ENCODE measurements around the gene EXOC3. TPM values are rescaled to one million over a fixed set of nuclear protein-coding genes. Genes with fewer than 3 reads are reported as not detected.

Gene EXOC3
- total and polyA plus RNA-seq, 4 donors: 34.8 to 61.0 (median 51.9) TPM

- no peak overlapping the region for H3K27ac ChIP-seq (ENCODE audit: low read depth in 1 of 2, low read length in 1 of 2)
- no peak for TF ChIP-seq CTCF (IDR thresholded peaks at IDR 0.05; ENCODE audit: control extremely low read depth, extremely low read depth)
- ATAC-seq (ENCODE audit: insufficient read depth, low FRiP score) (no peak), DNase-seq (no peak)
- H3K9ac ChIP-seq (ENCODE audit: insufficient read depth in 1 of 2, low read length in 2 of 2): no peak overlapping the region
- peaks cover 0 to 12% (median 5%) of the 10 kb centered on the region in 3 donors for H3K27me3 ChIP-seq (ENCODE audit: control insufficient read depth in 3 of 3, insufficient read depth in 3 of 3, low read length in 2 of 3)
- peaks cover 0 to 3% (median 0%) of the 10 kb centered on the region in 5 donors for H3K4me1 ChIP-seq (ENCODE audit: control insufficient read depth in 5 of 5, insufficient read depth in 5 of 5, low read length in 5 of 5)
- 55 to 57% methylated on average over 31 of the region's 31 CpGs for WGBS, 2 donors
- H3K4me3 ChIP-seq: no peak overlapping the region
- no peaks in the 10 kb centered on the region for H3K36me3 ChIP-seq (ENCODE audit: control insufficient read depth in 4 of 4, insufficient read depth in 4 of 4, low read length in 4 of 4)
- H3K9me3 ChIP-seq (ENCODE audit: control insufficient read depth in 4 of 4, insufficient read depth in 3 of 4, low read length in 3 of 4): peaks cover 0 to 4% (median 0%) of the 10 kb centered on the region in 4 donors
Observed at GRCh38 chr5:513216-514100, 70.5 kb downstream of the EXOC3 start.

- H3K27ac ChIP-seq (ENCODE audit: low read depth in 1 of 2, low read length in 1 of 2): no peak overlapping the region
- no peak overlapping the region for H3K4me3 ChIP-seq
- WGBS, 2 donors: 72 to 74% methylated on average over 12 of the region's 12 CpGs
- no peak for ATAC-seq (ENCODE audit: insufficient read depth, low FRiP score)
- no peak for TF ChIP-seq CTCF (IDR thresholded peaks at IDR 0.05; ENCODE audit: control extremely low read depth, extremely low read depth)
- no peak overlapping the region for H3K9ac ChIP-seq (ENCODE audit: insufficient read depth in 1 of 2, low read length in 2 of 2)
- H3K27me3 ChIP-seq (ENCODE audit: control insufficient read depth in 3 of 3, insufficient read depth in 3 of 3, low read length in 2 of 3): peaks cover 0 to 12% (median 5%) of the 10 kb centered on the region in 3 donors
- H3K36me3 ChIP-seq (ENCODE audit: control insufficient read depth in 4 of 4, insufficient read depth in 4 of 4, low read length in 4 of 4): no peaks in the 10 kb centered on the region
- no peak for DNase-seq
- peaks cover 0 to 4% (median 0%) of the 10 kb centered on the region in 4 donors for H3K9me3 ChIP-seq (ENCODE audit: control insufficient read depth in 4 of 4, insufficient read depth in 3 of 4, low read length in 3 of 4)
- peaks cover 0 to 3% (median 0%) of the 10 kb centered on the region in 5 donors for H3K4me1 ChIP-seq (ENCODE audit: control insufficient read depth in 5 of 5, insufficient read depth in 5 of 5, low read length in 5 of 5)
Observed at GRCh38 chr5:514101-514485, 71.1 kb downstream of the EXOC3 start.

- peaks cover 0 to 4% (median 0%) of the 10 kb centered on the region in 4 donors for H3K9me3 ChIP-seq (ENCODE audit: control insufficient read depth in 4 of 4, insufficient read depth in 3 of 4, low read length in 3 of 4)
- ATAC-seq (ENCODE audit: insufficient read depth, low FRiP score) (no peak), DNase-seq (no peak)
- no peak overlapping the region for H3K27ac ChIP-seq (ENCODE audit: low read depth in 1 of 2, low read length in 1 of 2)
- no peak overlapping the region for H3K4me3 ChIP-seq
- H3K9ac ChIP-seq (ENCODE audit: insufficient read depth in 1 of 2, low read length in 2 of 2): no peak overlapping the region
- H3K36me3 ChIP-seq (ENCODE audit: control insufficient read depth in 4 of 4, insufficient read depth in 4 of 4, low read length in 4 of 4): no peaks in the 10 kb centered on the region
- no peak for TF ChIP-seq CTCF (IDR thresholded peaks at IDR 0.05; ENCODE audit: control extremely low read depth, extremely low read depth)
- peaks cover 0 to 2% (median 0%) of the 10 kb centered on the region in 5 donors for H3K4me1 ChIP-seq (ENCODE audit: control insufficient read depth in 5 of 5, insufficient read depth in 5 of 5, low read length in 5 of 5)
- 78 to 81% methylated on average over 8 of the region's 8 CpGs for WGBS, 2 donors
- H3K27me3 ChIP-seq (ENCODE audit: control insufficient read depth in 3 of 3, insufficient read depth in 3 of 3, low read length in 2 of 3): peaks cover 0 to 12% (median 5%) of the 10 kb centered on the region in 3 donors
Observed at GRCh38 chr5:514673-515072, 71.7 kb downstream of the EXOC3 start.

Measured in lung (tissue), 12 donors.